NCI-H526 (cell line): ENCODE results near the gene USP4.
"Not testable (repeated sequence)": the region's sequence is repeated elsewhere in the genome, so short reads cannot be mapped to it uniquely, and the experiment has no call there.

Experiments
- DNase-seq, 2 experiments: peaks; one replicate each; lab custom pipeline; 2025; lab: John Stamatoyannopoulos, UW

The USP4 gene, protein sequence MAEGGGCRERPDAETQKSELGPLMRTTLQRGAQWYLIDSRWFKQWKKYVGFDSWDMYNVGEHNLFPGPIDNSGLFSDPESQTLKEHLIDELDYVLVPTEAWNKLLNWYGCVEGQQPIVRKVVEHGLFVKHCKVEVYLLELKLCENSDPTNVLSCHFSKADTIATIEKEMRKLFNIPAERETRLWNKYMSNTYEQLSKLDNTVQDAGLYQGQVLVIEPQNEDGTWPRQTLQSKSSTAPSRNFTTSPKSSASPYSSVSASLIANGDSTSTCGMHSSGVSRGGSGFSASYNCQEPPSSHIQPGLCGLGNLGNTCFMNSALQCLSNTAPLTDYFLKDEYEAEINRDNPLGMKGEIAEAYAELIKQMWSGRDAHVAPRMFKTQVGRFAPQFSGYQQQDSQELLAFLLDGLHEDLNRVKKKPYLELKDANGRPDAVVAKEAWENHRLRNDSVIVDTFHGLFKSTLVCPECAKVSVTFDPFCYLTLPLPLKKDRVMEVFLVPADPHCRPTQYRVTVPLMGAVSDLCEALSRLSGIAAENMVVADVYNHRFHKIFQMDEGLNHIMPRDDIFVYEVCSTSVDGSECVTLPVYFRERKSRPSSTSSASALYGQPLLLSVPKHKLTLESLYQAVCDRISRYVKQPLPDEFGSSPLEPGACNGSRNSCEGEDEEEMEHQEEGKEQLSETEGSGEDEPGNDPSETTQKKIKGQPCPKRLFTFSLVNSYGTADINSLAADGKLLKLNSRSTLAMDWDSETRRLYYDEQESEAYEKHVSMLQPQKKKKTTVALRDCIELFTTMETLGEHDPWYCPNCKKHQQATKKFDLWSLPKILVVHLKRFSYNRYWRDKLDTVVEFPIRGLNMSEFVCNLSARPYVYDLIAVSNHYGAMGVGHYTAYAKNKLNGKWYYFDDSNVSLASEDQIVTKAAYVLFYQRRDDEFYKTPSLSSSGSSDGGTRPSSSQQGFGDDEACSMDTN

GRCh38 chr3:49339941-49340800 is at the start of gene USP4:
TSS of gene USP4 (minus strand) at chr3:49340053. CDS start at chr3:49340024, 29 bp downstream.
- DNase-seq: peak; percentile 83 to 94

DNA sequence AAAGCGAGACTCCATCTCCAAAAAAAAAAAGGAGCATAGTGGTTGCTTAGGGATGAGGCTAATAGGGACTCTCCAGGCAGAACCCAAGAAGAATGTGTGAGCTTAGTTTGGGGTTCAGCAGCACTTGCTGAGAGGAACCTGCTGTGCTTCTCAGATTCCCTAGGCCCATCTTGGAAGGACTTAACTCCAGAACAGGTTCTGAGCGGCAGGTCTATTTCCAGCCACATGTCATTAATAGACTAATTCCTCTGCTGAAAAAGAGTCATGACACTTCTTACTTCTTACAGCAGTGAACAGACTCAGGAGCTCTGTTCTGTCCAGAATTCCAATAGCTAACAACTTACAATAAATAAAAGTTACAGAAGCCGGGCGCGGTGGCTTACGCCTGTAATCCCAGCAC is 49.4 kb upstream of the USP4 start:
- no peak for DNase-seq

- DNase-seq: no peak
These were observed 48.5 kb upstream of the USP4 start for GRCh38 chr3:49388289-49388820.

GRCh38 chr3:49387721-49388120 is 47.9 kb upstream of the USP4 start:
- no peak for DNase-seq

- no peak for DNase-seq
These were observed 46.4 kb upstream of the USP4 start for GRCh38 chr3:49386056-49386756.

GRCh38 chr3:49385617-49386016 is 45.8 kb upstream of the USP4 start:
- DNase-seq: no peak

DNA sequence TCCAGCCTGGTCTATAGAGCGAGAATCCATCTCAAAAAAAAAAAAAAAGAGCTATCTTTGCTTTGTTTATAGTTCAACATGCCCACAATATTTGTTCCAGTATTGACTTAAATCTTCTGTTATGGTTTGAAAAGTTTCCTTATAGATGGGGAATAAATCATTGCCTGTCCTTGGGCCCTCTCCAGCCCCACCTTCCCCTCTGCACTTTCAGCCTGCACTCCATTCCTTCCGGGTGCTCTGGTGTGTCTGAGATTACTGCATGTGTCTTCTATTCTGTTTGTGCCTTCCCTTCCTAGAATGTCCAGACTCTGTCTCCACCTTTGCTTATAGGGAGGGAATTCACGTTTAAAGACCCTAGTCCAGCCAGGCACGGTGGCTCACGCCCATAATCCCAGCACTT is 43.5 kb upstream of the USP4 start:
- DNase-seq: no peak

DNA sequence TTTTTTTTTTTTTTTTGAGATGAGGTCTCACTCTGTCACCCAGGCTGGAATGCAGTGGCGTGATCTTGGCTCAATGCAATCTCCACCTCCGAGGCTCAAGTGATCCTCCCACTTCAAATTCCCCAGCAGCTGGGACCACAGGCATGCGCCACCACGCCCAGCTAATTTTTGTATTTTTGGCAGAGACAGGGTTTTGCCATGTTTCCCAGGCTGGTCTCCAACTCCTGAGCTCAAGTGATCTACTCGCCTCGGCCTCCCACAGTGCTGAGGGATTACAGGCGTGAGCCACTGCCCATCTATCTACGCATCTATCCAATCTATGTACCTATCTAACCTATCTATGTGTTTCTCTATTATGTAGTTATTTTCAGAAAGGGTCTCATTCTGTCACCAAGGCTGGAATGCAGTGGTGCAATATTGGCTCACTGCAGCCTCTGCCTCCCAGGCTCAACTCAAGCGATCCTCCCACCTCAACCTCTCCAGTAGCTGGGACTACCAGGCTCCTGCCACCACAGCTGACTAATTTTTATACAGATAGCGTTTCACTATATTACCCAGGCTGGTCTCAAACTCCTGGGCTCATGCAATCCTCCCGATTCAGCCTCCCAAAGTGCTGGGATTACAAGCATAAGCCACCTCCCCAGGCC is 38.5 kb upstream of the USP4 start:
- no peak for DNase-seq

DNA sequence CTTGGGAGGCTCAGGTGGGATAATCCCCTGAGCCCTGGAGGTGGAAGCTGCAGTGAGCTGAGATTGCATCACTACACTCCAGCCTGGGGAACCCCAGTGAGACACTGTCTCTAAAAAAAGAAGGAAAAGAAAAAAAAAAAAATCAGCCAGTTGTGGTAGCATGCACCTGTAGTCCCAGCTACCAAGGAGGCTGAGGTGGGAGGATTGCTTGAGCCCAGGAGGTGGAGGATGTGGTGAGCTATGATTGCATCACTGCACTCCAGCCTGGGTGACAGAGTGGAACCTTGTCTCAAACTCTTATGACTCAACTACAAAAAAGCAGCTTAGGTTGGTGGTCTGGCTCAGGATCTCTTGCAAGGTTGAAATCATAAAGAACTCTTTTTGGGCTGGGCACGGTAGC is 37.6 kb upstream of the USP4 start:
- DNase-seq: no peak

GRCh38 chr3:49371946-49372345 is 32.1 kb upstream of the USP4 start:
- DNase-seq: no peak

- no peak for DNase-seq
These were observed 30.9 kb upstream of the USP4 start for GRCh38 chr3:49370585-49371290.

DNA sequence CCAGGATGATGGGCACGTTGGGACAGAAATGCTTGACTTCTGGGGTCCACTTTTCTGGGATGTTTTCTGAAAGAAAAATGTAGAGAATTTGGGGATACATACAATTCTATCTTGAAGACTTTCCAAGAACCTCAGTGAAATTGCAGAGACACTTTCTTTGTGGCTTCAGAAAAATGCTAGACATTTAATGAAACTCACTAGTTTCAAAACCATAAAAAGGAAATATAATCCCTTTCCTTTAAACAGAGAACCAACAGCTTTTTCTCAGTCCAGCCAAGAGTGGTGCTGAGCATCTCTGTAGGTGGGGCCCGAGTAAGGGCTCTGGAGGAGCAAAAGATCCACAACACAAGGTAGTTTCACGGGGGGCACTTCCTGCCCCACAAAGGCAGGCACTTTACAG is 22.7 kb upstream of the USP4 start:
- no peak for DNase-seq

GRCh38 chr3:49359623-49360022 is 19.8 kb upstream of the USP4 start:
- DNase-seq: no peak

- no peak for DNase-seq
These were observed 19.0 kb upstream of the USP4 start for GRCh38 chr3:49358884-49359225.

- DNase-seq: peak; percentile 94 to 97
These were observed 18.5 kb upstream of the USP4 start, which contains the start of gene GPX1 for GRCh38 chr3:49358217-49358883. TSS of gene GPX1 (minus strand) at chr3:49358353. CDS start at chr3:49358278, 75 bp downstream.

DNA sequence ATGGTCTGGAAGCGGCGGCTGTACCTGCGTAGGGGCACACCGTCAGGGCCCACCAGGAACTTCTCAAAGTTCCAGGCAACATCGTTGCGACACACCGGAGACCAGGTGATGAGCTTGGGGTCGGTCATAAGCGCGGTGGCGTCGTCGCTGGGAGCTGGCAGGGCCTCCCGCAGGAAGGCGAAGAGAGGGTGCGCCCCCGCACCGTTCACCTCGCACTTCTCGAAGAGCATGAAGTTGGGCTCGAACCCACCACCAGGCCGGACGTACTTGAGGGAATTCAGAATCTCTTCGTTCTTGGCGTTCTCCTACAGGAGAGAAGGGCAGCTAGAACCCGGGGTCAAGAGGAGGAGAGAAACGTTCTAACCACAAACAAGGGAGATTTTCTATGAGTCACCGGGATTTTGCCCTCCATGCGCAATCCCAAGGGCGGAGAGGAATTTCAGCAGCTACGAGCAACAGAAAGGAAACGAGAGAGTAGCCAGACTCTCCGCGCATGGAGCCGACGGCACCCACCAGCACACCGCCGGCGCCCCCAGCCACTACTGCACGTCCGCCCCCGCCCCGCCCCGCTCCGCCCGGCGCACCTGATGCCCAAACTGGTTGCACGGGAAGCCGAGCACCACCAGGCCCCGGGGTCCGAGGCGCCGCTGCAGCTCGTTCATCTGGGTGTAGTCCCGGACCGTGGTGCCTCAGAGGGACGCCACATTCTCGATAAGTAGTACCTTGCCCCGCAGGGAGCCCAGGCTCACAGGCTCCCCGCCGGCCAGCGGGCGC is 17.8 kb upstream of the USP4 start:
- peak in 1 of 2 experiments; percentile 57 for DNase-seq

DNA sequence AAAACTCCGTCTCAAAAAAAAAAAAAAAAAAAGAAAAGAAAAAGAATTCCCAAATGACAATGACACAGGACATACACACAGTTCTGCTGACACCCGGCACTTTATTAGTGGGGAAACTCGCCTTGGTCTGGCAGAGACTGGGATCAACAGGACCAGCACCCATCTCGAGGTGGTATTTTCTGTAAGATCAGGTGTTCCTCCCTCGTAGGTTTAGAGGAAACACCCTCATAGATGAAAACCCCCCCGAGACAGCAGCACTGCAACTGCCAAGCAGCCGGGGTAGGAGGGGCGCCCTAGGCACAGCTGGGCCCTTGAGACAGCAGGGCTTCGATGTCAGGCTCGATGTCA is 17.2 kb upstream of the USP4 start:
- not testable (repeated sequence) for DNase-seq

GRCh38 chr3:49352890-49353421 is 13.1 kb upstream of the USP4 start:
- DNase-seq: no peak
